HCT116 (cell line): ENCODE data around the gene OR2B6. TPM values are rescaled to one million over a fixed set of nuclear protein-coding genes. Genes with fewer than 3 reads are reported as not detected.

Experiments
- ATAC-seq: fragments of 200-7000 bp; cut with Tn5 transposase; 2 replicates; pipeline ENCODE4 v1.9.1; 2020; ENCODE audit warnings: mild to moderate bottlenecking, moderate library complexity
- BruUV-seq: library from RNA; stranded (reverse); fragments of 400-500 nt; replicated peaks from 2 replicates; lab custom pipeline; 2021; lab: Mats Ljungman, UMichigan
- CTCF ChIA-PET: fragments of 300-600 bp; sonication (Branson Sonifier 250); formaldehyde crosslinking; loops from one replicate; lab custom pipeline; 2021; ENCODE audit warnings: antibody characterized with exemption; lab: Charles Lee
- POLR2A ChIA-PET: fragments of 300-600, 350-600 bp; sonication (Branson Sonifier 250); formaldehyde crosslinking; loops from one replicate; lab custom pipeline; 2021; ENCODE audit warnings: antibody characterized with exemption; lab: Charles Lee
- RAD21 ChIA-PET, 2 experiments: fragments of 300-600 bp; sonication (Branson Sonifier 250); formaldehyde crosslinking; loops; one replicate each; lab custom pipeline; 2023; ENCODE audit warnings: low total read pairs in 2 of 2; ENCODE audit not compliant: uncharacterized antibody in 2 of 2, unreplicated experiment in 2 of 2, low non-redundant PET in 1 of 2; lab: Charles Lee
- DNase-seq: peaks from one replicate; pipeline ENCODE4 v3.0.0-alpha.2; 2010; ENCODE audit warnings: low read depth, low spot score
- H2AFZ ChIP-seq: fragments of 200-600 bp; shearing (Covaris generic), sonication (generic); 2 replicates; pipeline ENCODE4 v1.6.1; 2017; ENCODE audit warnings: low read depth, mixed run types, mixed read lengths, antibody characterized with exemption, low read length; ENCODE audit not compliant: poor library complexity, severe bottlenecking
- H3K27ac ChIP-seq: 2 replicates; pipeline ENCODE4 v1.5.1; 2012; ENCODE audit warnings: low read depth, low read length
- H3K27me3 ChIP-seq: fragments of 200-600 bp; sonication (generic); 2 replicates; pipeline ENCODE4 v1.6.1; 2016; ENCODE audit warnings: mixed run types, low read length, mixed read lengths; ENCODE audit not compliant: insufficient read depth
- H3K36me3 ChIP-seq, 2 experiments: fragments of 200-500 bp in 1 of 2; fragments of 200-600 bp in 1 of 2; sonication (Bioruptor generic) in 1 of 2; sonication (generic) in 1 of 2; 2 replicates each; pipeline versions ENCODE4 v1.5.1 to v1.6.1; 2014 to 2016; ENCODE audit warnings: low read length in 2 of 2, inconsistent platforms in 1 of 2, mixed read lengths in 1 of 2, mixed run types in 1 of 2; ENCODE audit not compliant: insufficient read depth in 2 of 2, control insufficient read depth in 1 of 2
- H3K4me1 ChIP-seq, 2 experiments: fragments of 200-600 bp in 1 of 2; sonication (generic) in 1 of 2; 2 replicates each; pipeline versions ENCODE4 v1.5.1 to v1.6.1; 2012 to 2017; ENCODE audit warnings: low read length in 2 of 2, inconsistent platforms in 1 of 2, mild to moderate bottlenecking in 1 of 2, mixed read lengths in 1 of 2, mixed run types in 1 of 2, moderate library complexity in 1 of 2; ENCODE audit not compliant: insufficient read depth in 2 of 2, control insufficient read depth in 1 of 2
- H3K4me2 ChIP-seq: fragments of 200-600 bp; sonication (generic); 2 replicates; pipeline ENCODE4 v1.6.1; 2017; ENCODE audit warnings: mixed run types, low read length, mixed read lengths
- H3K4me3 ChIP-seq, 2 experiments: fragments of 200-600 bp in 1 of 2; sonication (generic) in 1 of 2; replicated peaks in 1 of 2; 2 replicates each; pipeline ENCODE4 v1.5.1; 2011 to 2016; ENCODE audit warnings: low read length in 2 of 2, control low read depth in 1 of 2, low read depth in 1 of 2, mild to moderate bottlenecking in 1 of 2, mixed read lengths in 1 of 2, mixed run types in 1 of 2
- H3K79me2 ChIP-seq: fragments of 200-600 bp; sonication (generic); 2 replicates; pipeline ENCODE4 v1.6.1; 2017; ENCODE audit warnings: mild to moderate bottlenecking, mixed run types, low read length, moderate library complexity, mixed read lengths; ENCODE audit not compliant: insufficient read depth
- H3K9ac ChIP-seq: fragments of 200-600 bp; sonication (generic); 2 replicates; pipeline ENCODE4 v1.6.1; 2016; ENCODE audit warnings: low read length, mixed read lengths
- H3K9me2 ChIP-seq: fragments of 200-600 bp; sonication (generic), shearing (Covaris generic); 2 replicates; pipeline ENCODE4 v1.6.1; 2017; ENCODE audit warnings: mixed run types, mild to moderate bottlenecking, moderate library complexity; ENCODE audit not compliant: insufficient read depth
- H3K9me3 ChIP-seq, 2 experiments: fragments of 200-500 bp in 1 of 2; fragments of 200-600 bp in 1 of 2; sonication (Bioruptor generic) in 1 of 2; sonication (generic) in 1 of 2; 2 replicates each; pipeline ENCODE4 v1.6.1; 2014 to 2017; ENCODE audit warnings: low read length in 2 of 2, mixed read lengths in 2 of 2, inconsistent platforms in 1 of 2, low read depth in 1 of 2, mild to moderate bottlenecking in 1 of 2, mixed run types in 1 of 2, moderate library complexity in 1 of 2; ENCODE audit not compliant: control insufficient read depth in 1 of 2, insufficient read depth in 1 of 2
- H4K20me1 ChIP-seq: fragments of 200-600 bp; sonication (generic), shearing (Covaris generic); 2 replicates; pipeline ENCODE4 v1.6.1; 2017; ENCODE audit warnings: mixed run types, mild to moderate bottlenecking, moderate library complexity; ENCODE audit not compliant: insufficient read depth
- CEBPB ChIP-seq: IDR thresholded peaks from 2 replicates; pipeline ENCODE4 v1.6.1; 2012; ENCODE audit warnings: low read depth
- CTCF ChIP-seq, 3 experiments: fragments of 200-600 bp in 1 of 3; sonication (generic) in 1 of 3; IDR thresholded peaks in 2 of 3; conservative IDR thresholded peaks in 1 of 3; 2 replicates each; pipeline ENCODE4 v1.5.1; 2012 to 2017; ENCODE audit warnings: low read depth in 2 of 3, low read length in 2 of 3, antibody characterized with exemption in 1 of 3, borderline replicate concordance in 1 of 3, control low read depth in 1 of 3, mild to moderate bottlenecking in 1 of 3, mixed read lengths in 1 of 3, mixed run types in 1 of 3, moderate library complexity in 1 of 3; ENCODE audit not compliant: insufficient read depth in 1 of 3
- EGR1 ChIP-seq: IDR thresholded peaks from 2 replicates; pipeline ENCODE4 v1.6.1; 2012; ENCODE audit warnings: low read depth
- ELF1 ChIP-seq: IDR thresholded peaks from 2 replicates; pipeline ENCODE4 v1.6.1; 2012; ENCODE audit warnings: low read depth, borderline replicate concordance
- EZH2 ChIP-seq: fragments of 200-600 bp; sonication (generic); IDR thresholded peaks from 2 replicates; pipeline ENCODE4 v1.6.1; 2017; ENCODE audit warnings: antibody characterized with exemption, mixed run types
- EZH2phosphoT487 ChIP-seq: fragments of 200-600 bp; IDR thresholded peaks from 2 replicates; pipeline ENCODE4 v1.6.1; 2018; ENCODE audit warnings: antibody characterized with exemption, borderline replicate concordance
- FOSL1 ChIP-seq: IDR thresholded peaks from 2 replicates; pipeline ENCODE4 v1.6.1; 2012; ENCODE audit warnings: low read depth
- MAX ChIP-seq: IDR thresholded peaks from 2 replicates; pipeline ENCODE4 v1.6.1; 2012
- POLR2AphosphoS5 ChIP-seq: IDR thresholded peaks from 2 replicates; pipeline ENCODE4 v1.6.1; 2011; ENCODE audit warnings: mild to moderate bottlenecking, low read depth, low read length, moderate library complexity
- REST ChIP-seq: IDR thresholded peaks from 2 replicates; pipeline ENCODE4 v1.6.1; 2012; ENCODE audit warnings: low read depth
- SP1 ChIP-seq: IDR thresholded peaks from 2 replicates; pipeline ENCODE4 v1.6.1; 2012; ENCODE audit warnings: low read depth
- SRF ChIP-seq: IDR thresholded peaks from 2 replicates; pipeline ENCODE4 v1.6.1; 2012; ENCODE audit warnings: low read depth
- TCF7L2 ChIP-seq: IDR thresholded peaks from 2 replicates; pipeline ENCODE4 v1.7.0; 2011; ENCODE audit warnings: borderline replicate concordance, inconsistent platforms; ENCODE audit not compliant: insufficient read depth, insufficient read length; ENCODE audit errors: extremely low read depth
- intact Hi-C: fragments of 100-400 bp; cut with micrococcal nuclease; formaldehyde crosslinking; loops from 2 replicates; pipeline ENCODE4 v1.10.0; 2022
- total RNA-seq: library from RNA; stranded (reverse); gene quantifications from one replicate; pipeline ENCODE4 v1.2.1, GENCODE V29; 2021; ENCODE audit not compliant: unreplicated experiment

Gene OR2B6
- total RNA-seq, 1 experiment from 2014 or later, result 0.25 TPM

GRCh38 chr6:28003661-28004060, 46.6 kb downstream of the OR2B6 start:
- no peak for ATAC-seq
- CTCF ChIA-PET, result no interaction called here

GRCh38 chr6:28004350-28005151, 47.5 kb downstream of the OR2B6 start:
- Histone ChIP-seq H3K9me3 (no peaks in the 10 kb centered on the region), H4K20me1 (no peaks in the 10 kb centered on the region), H3K9ac (no peak overlapping the region), H2AFZ (no peak overlapping the region), H3K9me2 (no peaks in the 10 kb centered on the region), H3K27me3 (no peaks in the 10 kb centered on the region), H3K4me2 (no peak overlapping the region), H3K79me2 (no peaks in the 10 kb centered on the region), H3K4me3 (no peak overlapping the region), H3K36me3 (no peaks in the 10 kb centered on the region), H3K27ac (no peak overlapping the region), H3K4me1 (no peaks in the 10 kb centered on the region)
- POLR2A ChIA-PET, result no interaction called here
- no TSS peak for BruUV-seq
- ATAC-seq, result no peak
- intact Hi-C loops, result no loop called here
- RAD21 ChIA-PET, result no interaction called here
- no peak for DNase-seq
- CTCF ChIA-PET, result no interaction called here
- TF ChIP-seq CTCF (IDR thresholded peaks at IDR 0.05 in 2 of 3, conservative IDR thresholded peaks at IDR 0.05 in 1 of 3; ENCODE audit: borderline replicate concordance in 1 of 3, insufficient read depth in 1 of 3, low read depth in 2 of 3, low read length in 2 of 3) (no peak), MAX (no peak), REST (no peak), FOSL1 (no peak), SRF (no peak), POLR2AphosphoS5 (no peak), CEBPB (no peak), EZH2 (no peak), ELF1 (no peak), TCF7L2 (no peak)

More at GRCh38 chr6:28003661-28004060, 46.6 kb downstream of the OR2B6 start:
- H4K20me1 ChIP-seq, result no peaks in the 10 kb centered on the region
- no peak overlapping the region for H3K27ac ChIP-seq
- no peak overlapping the region for H3K4me3 ChIP-seq
- POLR2A ChIA-PET, result no interaction called here
- H3K9me3 ChIP-seq, result no peaks in the 10 kb centered on the region
- BruUV-seq, result no TSS peak
- no peak overlapping the region for H2AFZ ChIP-seq
- H3K4me1 ChIP-seq, result no peaks in the 10 kb centered on the region
- DNase-seq, result no peak
- no peaks in the 10 kb centered on the region for H3K36me3 ChIP-seq
- RAD21 ChIA-PET, result no interaction called here
- no peak overlapping the region for H3K4me2 ChIP-seq
- no peaks in the 10 kb centered on the region for H3K27me3 ChIP-seq
- H3K9me2 ChIP-seq, result no peaks in the 10 kb centered on the region
- no peak for TF ChIP-seq EGR1
- TF ChIP-seq SP1, result no peak
- no peak for TF ChIP-seq FOSL1
- no peak for TF ChIP-seq EZH2phosphoT487
- no peaks in the 10 kb centered on the region for H3K79me2 ChIP-seq
- intact Hi-C loops, result no loop called here
- no peak overlapping the region for H3K9ac ChIP-seq
